ENCODE measurements around the gene SNX30.

The SNX30 gene

GRCh38 chr9:112784020-112784785, 33.6 kb downstream of the SNX30 start:
- DNase-seq (ENCODE audit: low spot score): no peak
- no peak for TF ChIP-seq CTCF (IDR thresholded peaks at IDR 0.05; ENCODE audit: extremely low read depth, missing control alignments)

- no peak for TF ChIP-seq CTCF (IDR thresholded peaks at IDR 0.05; ENCODE audit: extremely low read depth, missing control alignments)
- no peak for DNase-seq (ENCODE audit: low spot score)
Measured at GRCh38 chr9:112785986-112786385, 35.4 kb downstream of the SNX30 start.

- TF ChIP-seq CTCF (IDR thresholded peaks at IDR 0.05; ENCODE audit: extremely low read depth, missing control alignments): no peak
Measured at GRCh38 chr9:112786829-112787520, 36.4 kb downstream of the SNX30 start.

GRCh38 chr9:112787978-112788377, 37.4 kb downstream of the SNX30 start:
- no peak for DNase-seq (ENCODE audit: low spot score)
- no peak for TF ChIP-seq CTCF (IDR thresholded peaks at IDR 0.05; ENCODE audit: extremely low read depth, missing control alignments)

More at GRCh38 chr9:112786829-112787520, 36.4 kb downstream of the SNX30 start:
- no peak for DNase-seq (ENCODE audit: low spot score)

GRCh38 chr9:112789473-112789872, 38.9 kb downstream of the SNX30 start:
- no peak for DNase-seq (ENCODE audit: low spot score)
- TF ChIP-seq CTCF (IDR thresholded peaks at IDR 0.05; ENCODE audit: extremely low read depth, missing control alignments): no peak

- no peak for DNase-seq (ENCODE audit: low spot score)
Measured at GRCh38 chr9:112789891-112790774, 39.6 kb downstream of the SNX30 start.

More at GRCh38 chr9:112789891-112790774, 39.6 kb downstream of the SNX30 start:
- no peak for TF ChIP-seq CTCF (IDR thresholded peaks at IDR 0.05; ENCODE audit: extremely low read depth, missing control alignments)
